Smooth muscle cell (in vitro differentiated cells): ENCODE measurements around the gene ADA. TPM values are rescaled to one million over a fixed set of nuclear protein-coding genes. Genes with fewer than 3 reads are reported as not detected.

Source experiments
- DNase-seq: peaks from one replicate; lab custom pipeline; 2025; ENCODE audit not compliant: unreplicated experiment; lab: John Stamatoyannopoulos, UW
- H2AFZ ChIP-seq: fragments of 200-600 bp; sonication (generic); 2 replicates; pipeline ENCODE4 v1.6.0; 2016; ENCODE audit warnings: antibody characterized with exemption, low read depth, mild to moderate bottlenecking
- H3F3A ChIP-seq: fragments of 200-600 bp; sonication (generic); 2 replicates; pipeline ENCODE4 v1.6.0; 2017; ENCODE audit warnings: antibody characterized with exemption, low read depth
- H3K27ac ChIP-seq: fragments of 200-600 bp; sonication (generic); 2 replicates; pipeline ENCODE4 v1.5.1; 2016; ENCODE audit warnings: low read depth, mild to moderate bottlenecking
- H3K27me3 ChIP-seq: fragments of 200-600 bp; sonication (generic); 2 replicates; pipeline ENCODE4 v1.6.1; 2016; ENCODE audit warnings: low read depth, mild to moderate bottlenecking
- H3K36me3 ChIP-seq: fragments of 200-600 bp; sonication (generic); 2 replicates; pipeline ENCODE4 v1.5.1; 2016; ENCODE audit warnings: low read depth
- H3K4me1 ChIP-seq: fragments of 200-600 bp; sonication (generic); 2 replicates; pipeline ENCODE4 v1.5.1; 2016; ENCODE audit warnings: low read depth
- H3K4me2 ChIP-seq: fragments of 200-600 bp; sonication (generic); 2 replicates; pipeline ENCODE4 v1.6.0; 2016; ENCODE audit warnings: mild to moderate bottlenecking
- H3K4me3 ChIP-seq: fragments of 200-600 bp; sonication (generic); 2 replicates; pipeline ENCODE4 v1.5.1; 2016; ENCODE audit warnings: mild to moderate bottlenecking
- H3K79me2 ChIP-seq: fragments of 200-600 bp; sonication (generic); 2 replicates; pipeline ENCODE4 v1.6.0; 2016; ENCODE audit warnings: low read depth, mild to moderate bottlenecking
- H3K9ac ChIP-seq: fragments of 200-600 bp; sonication (generic); 2 replicates; pipeline ENCODE4 v1.6.0; 2016; ENCODE audit warnings: low read depth
- H3K9me3 ChIP-seq: fragments of 200-600 bp; sonication (generic); replicated peaks from 2 replicates; pipeline ENCODE4 v1.5.1; 2016; ENCODE audit warnings: low read depth
- H4K20me1 ChIP-seq: fragments of 200-600 bp; sonication (generic); 2 replicates; pipeline ENCODE4 v1.6.0; 2016; ENCODE audit warnings: low read depth
- WGBS: methylation state at CpG from one replicate; pipeline ENCODE4 v1.1.7; 2016; ENCODE audit warnings: low lambda C conversion rate; 5-methylcytosine and 5-hydroxymethylcytosine counted together
- polyA plus RNA-seq: library from polyadenylated mRNA; unstranded; fragments of >200 nt; fragmentation: Nextera tagmentation; extraction: Ambion mirVana; gene quantifications from 2 replicates; pipeline ENCODE4 v1.2.1, GENCODE V29; 2016
- total RNA-seq: library from RNA; depleted of rRNA; stranded (reverse); fragments of >200 nt; gene quantifications from 2 replicates; pipeline ENCODE4 v1.2.3, GENCODE V29; 2014
- TF ChIP-seq, protein P1 (sequence below): fragments of 200-600 bp; sonication (generic); IDR thresholded peaks from 2 replicates; pipeline ENCODE4 v1.5.1; 2017; ENCODE audit warnings: borderline replicate concordance, mild to moderate bottlenecking, antibody characterized with exemption; ENCODE audit not compliant: insufficient read depth, poor library complexity, severe bottlenecking

Gene ADA
- total and polyA plus RNA-seq, 2 experiments from 2014 or later: 28.4 to 35.2 TPM

DNA sequence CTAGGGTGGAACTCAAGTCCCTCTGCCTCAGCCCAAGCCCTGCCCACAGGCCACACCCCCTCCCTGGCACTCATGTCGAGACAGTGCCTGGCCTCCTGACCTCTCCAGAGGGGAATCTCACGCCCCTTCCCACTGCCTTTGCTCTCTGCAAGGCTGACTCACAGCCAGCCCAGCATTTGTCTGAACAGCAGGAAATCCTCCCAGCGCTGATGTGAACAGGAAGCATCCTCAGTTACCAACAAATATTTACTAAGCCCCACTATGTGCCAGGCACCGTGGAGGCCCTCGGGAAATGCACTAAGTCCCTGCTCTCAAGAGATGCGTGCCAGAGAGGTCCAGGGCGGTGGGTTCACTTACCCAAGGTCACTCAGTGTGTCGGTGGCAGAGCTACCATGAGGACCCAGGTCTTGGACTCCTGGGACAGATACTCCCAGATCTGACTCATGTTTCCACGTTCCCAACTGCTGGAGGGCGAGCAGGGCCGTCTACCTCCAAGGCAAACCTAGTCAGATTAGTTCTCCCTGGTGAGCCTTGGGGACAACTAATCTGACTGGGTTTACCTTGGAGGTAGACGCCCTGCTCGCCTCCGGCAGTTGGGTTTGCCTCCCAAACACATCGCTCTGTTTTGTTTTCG lies 7.8 kb downstream of the ADA start:
- no peaks in the 10 kb centered on the region for H4K20me1 ChIP-seq
- H3K4me3 ChIP-seq: no peak overlapping the region
- peaks cover 29% of the 10 kb centered on the region for H3K4me1 ChIP-seq
- peak overlapping the region; percentile 65 for H3K9ac ChIP-seq
- peak; percentile 39 for DNase-seq
- peaks cover 9% of the 10 kb centered on the region for H3F3A ChIP-seq
- no peaks in the 10 kb centered on the region for H3K79me2 ChIP-seq
- peak overlapping the region; percentile 96 for H3K27ac ChIP-seq
- H3K9me3 ChIP-seq: no peaks in the 10 kb centered on the region
- no peaks in the 10 kb centered on the region for H3K27me3 ChIP-seq
- TF ChIP-seq, protein P1, sequence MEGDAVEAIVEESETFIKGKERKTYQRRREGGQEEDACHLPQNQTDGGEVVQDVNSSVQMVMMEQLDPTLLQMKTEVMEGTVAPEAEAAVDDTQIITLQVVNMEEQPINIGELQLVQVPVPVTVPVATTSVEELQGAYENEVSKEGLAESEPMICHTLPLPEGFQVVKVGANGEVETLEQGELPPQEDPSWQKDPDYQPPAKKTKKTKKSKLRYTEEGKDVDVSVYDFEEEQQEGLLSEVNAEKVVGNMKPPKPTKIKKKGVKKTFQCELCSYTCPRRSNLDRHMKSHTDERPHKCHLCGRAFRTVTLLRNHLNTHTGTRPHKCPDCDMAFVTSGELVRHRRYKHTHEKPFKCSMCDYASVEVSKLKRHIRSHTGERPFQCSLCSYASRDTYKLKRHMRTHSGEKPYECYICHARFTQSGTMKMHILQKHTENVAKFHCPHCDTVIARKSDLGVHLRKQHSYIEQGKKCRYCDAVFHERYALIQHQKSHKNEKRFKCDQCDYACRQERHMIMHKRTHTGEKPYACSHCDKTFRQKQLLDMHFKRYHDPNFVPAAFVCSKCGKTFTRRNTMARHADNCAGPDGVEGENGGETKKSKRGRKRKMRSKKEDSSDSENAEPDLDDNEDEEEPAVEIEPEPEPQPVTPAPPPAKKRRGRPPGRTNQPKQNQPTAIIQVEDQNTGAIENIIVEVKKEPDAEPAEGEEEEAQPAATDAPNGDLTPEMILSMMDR: no peak
- WGBS: 28% methylated on average over 16 of the region's 16 CpGs
- peak overlapping the region; percentile 63 for H3K4me2 ChIP-seq
- peak overlapping the region; percentile 67 for H2AFZ ChIP-seq
- H3K36me3 ChIP-seq: no peaks in the 10 kb centered on the region

- H4K20me1 ChIP-seq: no peaks in the 10 kb centered on the region
- 32% methylated on average over 1 of the region's 1 CpG for WGBS
- H3K79me2 ChIP-seq: no peaks in the 10 kb centered on the region
- no peak overlapping the region for H2AFZ ChIP-seq
- no peaks in the 10 kb centered on the region for H3K36me3 ChIP-seq
- H3K27ac ChIP-seq: peak overlapping the region; percentile 96
- H3K4me3 ChIP-seq: no peak overlapping the region
- TF ChIP-seq, protein P1: no peak
- peaks cover 9% of the 10 kb centered on the region for H3F3A ChIP-seq
- H3K4me2 ChIP-seq: peak overlapping the region; percentile 63
- no peak for DNase-seq
- peak overlapping the region; percentile 65 for H3K9ac ChIP-seq
- H3K9me3 ChIP-seq: no peaks in the 10 kb centered on the region
- H3K4me1 ChIP-seq: peaks cover 29% of the 10 kb centered on the region
- no peaks in the 10 kb centered on the region for H3K27me3 ChIP-seq
These were observed 8.4 kb downstream of the ADA start for GRCh38 chr20:44643154-44643519.

- Histone ChIP-seq H3K27ac (peak overlapping the region; percentile 96), H3K9me3 (no peaks in the 10 kb centered on the region), H2AFZ (peak overlapping the region; percentile 61), H3F3A (peaks cover 9% of the 10 kb centered on the region), H4K20me1 (no peaks in the 10 kb centered on the region), H3K9ac (peak overlapping the region; percentile 65), H3K4me2 (peak overlapping the region; percentile 63), H3K4me3 (no peak overlapping the region), H3K79me2 (no peaks in the 10 kb centered on the region), H3K27me3 (no peaks in the 10 kb centered on the region), H3K4me1 (peaks cover 29% of the 10 kb centered on the region), H3K36me3 (no peaks in the 10 kb centered on the region)
- TF ChIP-seq, protein P1: no peak
- DNase-seq: peak; percentile 33
- 20% methylated on average over 17 of the region's 17 CpGs for whole genome bisulfite sequencing
These were observed 9.0 kb downstream of the ADA start for GRCh38 chr20:44642203-44643153.
